HEK293T (cell line): Measurements from ENCODE around the gene TMEM125.

Experiments used
- FOXA1 ChIP-seq: fragments of 450-650 bp; IDR thresholded peaks from 2 replicates; pipeline ENCODE4 v1.6.1; 2016; ENCODE audit warnings: mild to moderate bottlenecking
- SUZ12 ChIP-seq: fragments of 450-650 bp; IDR thresholded peaks from 2 replicates; pipeline ENCODE4 v1.6.1; 2016; ENCODE audit warnings: mild to moderate bottlenecking

DNA sequence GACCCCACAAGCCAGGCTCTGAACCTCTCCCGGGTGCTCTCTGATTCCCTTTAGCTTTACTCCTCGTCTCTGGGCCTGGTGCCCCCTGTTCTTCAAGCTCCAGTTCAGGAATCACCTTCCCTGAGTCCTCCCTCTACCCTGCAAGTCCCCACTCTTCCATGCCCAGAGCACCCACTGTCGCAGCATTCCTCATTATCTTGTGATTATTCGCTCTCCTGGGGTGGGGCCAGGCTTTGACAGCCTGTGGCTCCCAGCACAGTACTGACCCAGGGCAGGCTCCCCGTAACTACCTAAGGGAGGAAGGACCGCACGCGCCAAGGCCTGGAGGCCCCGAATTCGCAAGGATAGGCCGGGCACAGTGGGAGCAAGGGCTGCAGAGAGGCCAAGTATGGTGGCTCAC lies 16.3 kb downstream of the TMEM125 start:
- no peak for TF ChIP-seq SUZ12
- TF ChIP-seq FOXA1, result no peak
